WI38 (cell line): ENCODE measurements around the gene MEOX2.

Source experiments
- H3K4me3 ChIP-seq: 2 replicates; pipeline ENCODE4 v1.5.1; 2011; ENCODE audit warnings: low read depth, mild to moderate bottlenecking, control low read depth, low read length
- TF ChIP-seq, protein P1 (sequence below): IDR thresholded peaks from 2 replicates; pipeline ENCODE4 v1.5.1; 2012; ENCODE audit warnings: low read depth, mild to moderate bottlenecking, control low read depth, low read length

Gene MEOX2

GRCh38 chr7:15686957-15687545 lies 568 bp upstream of the MEOX2 start:
- TF ChIP-seq, protein P1, sequence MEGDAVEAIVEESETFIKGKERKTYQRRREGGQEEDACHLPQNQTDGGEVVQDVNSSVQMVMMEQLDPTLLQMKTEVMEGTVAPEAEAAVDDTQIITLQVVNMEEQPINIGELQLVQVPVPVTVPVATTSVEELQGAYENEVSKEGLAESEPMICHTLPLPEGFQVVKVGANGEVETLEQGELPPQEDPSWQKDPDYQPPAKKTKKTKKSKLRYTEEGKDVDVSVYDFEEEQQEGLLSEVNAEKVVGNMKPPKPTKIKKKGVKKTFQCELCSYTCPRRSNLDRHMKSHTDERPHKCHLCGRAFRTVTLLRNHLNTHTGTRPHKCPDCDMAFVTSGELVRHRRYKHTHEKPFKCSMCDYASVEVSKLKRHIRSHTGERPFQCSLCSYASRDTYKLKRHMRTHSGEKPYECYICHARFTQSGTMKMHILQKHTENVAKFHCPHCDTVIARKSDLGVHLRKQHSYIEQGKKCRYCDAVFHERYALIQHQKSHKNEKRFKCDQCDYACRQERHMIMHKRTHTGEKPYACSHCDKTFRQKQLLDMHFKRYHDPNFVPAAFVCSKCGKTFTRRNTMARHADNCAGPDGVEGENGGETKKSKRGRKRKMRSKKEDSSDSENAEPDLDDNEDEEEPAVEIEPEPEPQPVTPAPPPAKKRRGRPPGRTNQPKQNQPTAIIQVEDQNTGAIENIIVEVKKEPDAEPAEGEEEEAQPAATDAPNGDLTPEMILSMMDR = no peak

DNA sequence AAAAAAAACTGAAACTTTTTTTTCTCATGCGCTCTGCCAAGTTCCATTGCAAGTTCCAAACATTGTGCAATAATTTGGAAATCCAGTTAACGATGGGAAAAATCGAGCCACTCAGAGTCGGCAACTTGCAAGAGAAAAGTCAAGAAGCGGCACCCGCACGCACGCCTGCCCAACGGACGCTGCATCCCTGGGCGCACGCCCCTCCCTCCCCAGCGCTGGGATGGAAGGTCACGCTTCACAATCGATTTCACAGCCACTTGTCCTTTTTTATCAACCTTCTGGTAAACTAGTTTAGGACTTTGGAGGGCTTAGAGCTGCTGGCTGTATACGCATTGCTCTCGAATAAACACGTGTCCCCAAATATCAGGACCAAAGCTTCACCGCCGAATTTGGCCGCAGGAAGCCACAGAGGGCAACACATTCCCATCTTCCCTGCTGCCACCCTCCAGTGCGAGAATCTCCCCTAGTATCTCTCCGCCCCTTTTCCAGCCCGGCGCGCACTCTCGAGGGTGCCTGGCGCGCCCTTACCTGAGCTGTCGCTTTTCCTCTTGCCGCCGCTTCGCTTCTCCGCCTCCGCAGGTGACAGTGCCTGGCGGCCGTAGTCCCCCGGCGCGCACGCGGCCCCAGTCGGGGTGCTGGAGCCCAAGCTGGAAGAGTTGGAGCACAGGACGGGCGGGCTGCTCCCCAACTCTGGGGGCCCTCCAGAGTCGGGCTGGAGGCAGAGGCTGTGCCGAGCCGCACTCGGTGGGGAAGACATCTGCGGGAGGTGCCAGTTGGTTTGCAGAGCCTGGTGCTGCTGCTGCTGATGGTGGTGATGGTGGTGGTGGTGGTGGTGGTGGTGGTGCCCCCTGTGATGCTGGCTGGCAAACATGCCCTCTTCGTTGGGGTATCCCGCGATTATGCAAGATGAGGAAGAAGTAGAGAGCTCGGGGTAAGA lies 857 bp downstream of the MEOX2 start:
- peak overlapping the region; percentile 47 for H3K4me3 ChIP-seq

More at GRCh38 chr7:15686957-15687545, 568 bp upstream of the MEOX2 start:
- peak overlapping the region; percentile 37 for H3K4me3 ChIP-seq

DNA sequence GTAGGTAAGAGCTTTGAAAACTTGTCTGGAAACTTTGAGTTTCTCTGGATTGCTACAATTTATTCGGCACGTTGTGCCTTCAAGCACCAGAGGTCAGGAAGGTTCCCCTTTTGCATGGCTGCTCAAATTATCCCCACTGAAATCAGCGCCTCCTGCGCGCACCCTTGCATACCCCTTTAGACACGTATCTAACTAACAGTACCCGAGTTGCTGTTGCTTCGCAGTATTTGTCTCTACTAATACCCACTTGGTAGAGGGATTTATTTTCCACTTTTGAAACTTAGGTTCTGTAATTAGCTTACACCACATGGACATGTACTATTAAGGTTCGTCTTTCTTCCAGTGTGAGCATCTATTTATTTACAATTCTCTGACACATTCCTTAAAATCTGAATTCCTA lies 1.6 kb downstream of the MEOX2 start:
- TF ChIP-seq, protein P1 = no peak
- no peak overlapping the region for H3K4me3 ChIP-seq

More for the DNA sequence above, 857 bp downstream of the MEOX2 start:
- TF ChIP-seq, protein P1 = no peak

DNA sequence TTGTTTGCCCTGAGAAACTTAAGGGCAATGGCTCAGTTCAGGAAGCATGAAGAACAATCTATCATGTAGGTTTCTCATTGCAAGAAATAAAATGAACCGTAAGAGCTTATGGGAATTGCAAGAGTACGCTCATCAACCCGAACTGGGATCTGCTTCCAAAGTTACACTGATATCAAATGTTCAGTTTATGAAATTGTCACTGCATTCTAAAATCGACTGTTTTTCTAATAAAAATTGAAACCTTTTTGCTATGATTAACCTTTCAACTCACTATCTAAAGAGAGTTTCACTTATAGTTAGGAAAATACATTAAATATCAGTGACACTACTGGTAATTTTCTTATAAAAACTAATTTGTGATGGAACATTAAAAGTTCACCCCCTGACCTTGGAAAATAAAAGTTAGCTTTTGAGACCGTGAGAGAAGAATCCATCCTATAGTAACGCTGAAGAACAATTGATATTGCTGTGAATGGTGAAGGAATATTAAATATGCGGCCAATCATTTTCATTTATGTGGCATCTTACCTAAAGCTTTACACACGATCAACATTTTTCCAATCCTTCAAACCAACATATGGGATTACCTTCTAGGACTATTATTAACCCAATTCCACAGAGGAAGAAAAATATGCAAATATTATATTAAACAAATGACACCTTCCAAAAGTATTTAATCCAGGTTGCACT lies 2.2 kb downstream of the MEOX2 start:
- TF ChIP-seq, protein P1 = no peak

DNA sequence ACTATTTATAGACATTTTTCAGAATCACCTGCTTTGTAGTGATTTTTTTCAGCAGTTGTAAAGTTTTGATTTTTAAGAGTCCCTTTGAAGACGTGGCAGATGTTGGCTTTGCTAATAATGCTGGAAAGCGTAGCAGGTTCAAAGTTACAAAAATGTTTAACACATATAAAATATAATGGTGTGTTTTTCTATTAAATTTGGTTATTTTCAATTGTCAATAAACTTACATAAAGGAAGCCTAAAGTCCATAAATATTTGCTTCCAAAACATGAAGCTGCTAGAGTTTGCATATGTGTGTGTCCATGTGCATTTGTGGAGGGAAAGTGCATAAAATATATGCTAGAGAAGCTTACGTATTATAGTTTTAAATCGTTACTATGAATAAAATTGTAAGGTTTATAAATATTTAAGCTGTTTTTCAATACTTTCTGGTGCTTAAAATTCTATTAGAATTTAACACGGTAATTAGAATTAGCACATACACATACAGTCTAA lies 3.7 kb downstream of the MEOX2 start:
- no peak overlapping the region for H3K4me3 ChIP-seq
- TF ChIP-seq, protein P1 = no peak

More for the DNA sequence above, 2.2 kb downstream of the MEOX2 start:
- H3K4me3 ChIP-seq = no peak overlapping the region

DNA sequence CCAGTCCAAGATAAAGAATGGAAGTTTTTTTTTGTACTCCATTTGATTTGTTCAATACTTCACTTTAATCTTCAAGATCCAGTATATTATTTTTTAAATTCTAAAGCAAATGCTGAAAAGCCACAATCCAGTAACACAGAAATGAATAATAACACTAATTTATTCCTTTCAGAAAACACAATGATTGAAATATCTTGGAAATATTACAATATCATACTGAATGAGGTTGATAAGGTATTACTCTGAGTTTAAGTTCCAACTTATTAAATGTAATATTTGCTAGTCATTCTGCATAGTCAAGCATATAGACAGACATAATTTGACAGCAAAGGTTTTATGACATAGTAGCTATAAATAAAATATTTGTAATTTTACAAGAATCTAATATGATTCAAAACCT lies 4.4 kb downstream of the MEOX2 start:
- H3K4me3 ChIP-seq = no peak overlapping the region
- TF ChIP-seq, protein P1 = no peak
